Endothelial cell (in vitro differentiated cells): ENCODE measurements around the gene GSN. TPM values are rescaled to one million over a fixed set of nuclear protein-coding genes. Genes with fewer than 3 reads are reported as not detected.

Experiments used
- DNase-seq: peaks from one replicate; pipeline ENCODE4 v3.0.0; 2021; ENCODE audit warnings: low spot score
- H3K27ac Mint-ChIP-seq: one replicate; pipeline ENCODE4 v1.8.0; 2021; ENCODE audit warnings: mixed read lengths, inconsistent platforms; ENCODE audit not compliant: unreplicated experiment
- H3K27me3 Mint-ChIP-seq: one replicate; pipeline ENCODE4 v1.8.0; 2021; ENCODE audit warnings: mild to moderate bottlenecking, moderate library complexity, mixed read lengths, inconsistent platforms; ENCODE audit not compliant: unreplicated experiment
- H3K36me3 Mint-ChIP-seq: one replicate; pipeline ENCODE4 v1.8.0; 2021; ENCODE audit warnings: mild to moderate bottlenecking, low read depth, mixed read lengths, inconsistent platforms; ENCODE audit not compliant: unreplicated experiment
- H3K4me1 Mint-ChIP-seq: one replicate; pipeline ENCODE4 v1.8.0; 2021; ENCODE audit warnings: mild to moderate bottlenecking, mixed read lengths, inconsistent platforms; ENCODE audit not compliant: unreplicated experiment
- H3K4me3 Mint-ChIP-seq: one replicate; pipeline ENCODE4 v1.8.0; 2021; ENCODE audit warnings: mild to moderate bottlenecking, mixed read lengths, inconsistent platforms; ENCODE audit not compliant: unreplicated experiment
- H3K9me3 Mint-ChIP-seq: one replicate; pipeline ENCODE4 v1.8.0; 2021; ENCODE audit warnings: mixed read lengths, inconsistent platforms; ENCODE audit not compliant: unreplicated experiment
- total RNA-seq: library from RNA; stranded (reverse); fragmentation: NEBNext Ultra II Directional; extraction: Animal tissue kit (Norgen Biotek cat#: 25700); gene quantifications from one replicate; pipeline ENCODE4 v1.2.1, GENCODE V29; 2021; ENCODE audit not compliant: unreplicated experiment
- TF ChIP-seq, protein P1 (sequence below): fragments of 200-600 bp; sonication (generic); IDR thresholded peaks from one replicate; pipeline ENCODE4 v1.5.0; 2021; ENCODE audit warnings: antibody characterized with exemption; ENCODE audit not compliant: unreplicated experiment

Gene GSN
- total RNA-seq, 1 donor from 2014 or later, result 205 TPM

GRCh38 chr9:121299467-121300282 is 31.7 kb downstream of the GSN start:
- Mint-ChIP-seq H3K4me1 (peaks cover 24% of the 10 kb centered on the region), H3K36me3 (peaks cover 22% of the 10 kb centered on the region), H3K27me3 (peaks cover 11% of the 10 kb centered on the region), H3K27ac (peak overlapping the region; percentile 71), H3K9me3 (no peaks in the 10 kb centered on the region), H3K4me3 (peak overlapping the region; percentile 92)
- TF ChIP-seq, protein P1, sequence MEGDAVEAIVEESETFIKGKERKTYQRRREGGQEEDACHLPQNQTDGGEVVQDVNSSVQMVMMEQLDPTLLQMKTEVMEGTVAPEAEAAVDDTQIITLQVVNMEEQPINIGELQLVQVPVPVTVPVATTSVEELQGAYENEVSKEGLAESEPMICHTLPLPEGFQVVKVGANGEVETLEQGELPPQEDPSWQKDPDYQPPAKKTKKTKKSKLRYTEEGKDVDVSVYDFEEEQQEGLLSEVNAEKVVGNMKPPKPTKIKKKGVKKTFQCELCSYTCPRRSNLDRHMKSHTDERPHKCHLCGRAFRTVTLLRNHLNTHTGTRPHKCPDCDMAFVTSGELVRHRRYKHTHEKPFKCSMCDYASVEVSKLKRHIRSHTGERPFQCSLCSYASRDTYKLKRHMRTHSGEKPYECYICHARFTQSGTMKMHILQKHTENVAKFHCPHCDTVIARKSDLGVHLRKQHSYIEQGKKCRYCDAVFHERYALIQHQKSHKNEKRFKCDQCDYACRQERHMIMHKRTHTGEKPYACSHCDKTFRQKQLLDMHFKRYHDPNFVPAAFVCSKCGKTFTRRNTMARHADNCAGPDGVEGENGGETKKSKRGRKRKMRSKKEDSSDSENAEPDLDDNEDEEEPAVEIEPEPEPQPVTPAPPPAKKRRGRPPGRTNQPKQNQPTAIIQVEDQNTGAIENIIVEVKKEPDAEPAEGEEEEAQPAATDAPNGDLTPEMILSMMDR, result no peak
- peak; percentile 38 for DNase-seq

GRCh38 chr9:121300283-121301119 is 32.5 kb downstream of the GSN start:
- peaks cover 11% of the 10 kb centered on the region for H3K27me3 Mint-ChIP-seq
- no peaks in the 10 kb centered on the region for H3K9me3 Mint-ChIP-seq
- DNase-seq, result no peak
- TF ChIP-seq, protein P1, result no peak
- H3K27ac Mint-ChIP-seq, result peak overlapping the region; percentile 71
- peaks cover 18% of the 10 kb centered on the region for H3K4me1 Mint-ChIP-seq
- H3K4me3 Mint-ChIP-seq, result peak overlapping the region; percentile 92
- H3K36me3 Mint-ChIP-seq, result peaks cover 14% of the 10 kb centered on the region

- TF ChIP-seq, protein P1, result no peak
- no peak for DNase-seq
- Mint-ChIP-seq H3K27ac (no peak overlapping the region), H3K4me3 (no peak overlapping the region), H3K36me3 (peaks cover 14% of the 10 kb centered on the region), H3K9me3 (no peaks in the 10 kb centered on the region), H3K27me3 (peaks cover 11% of the 10 kb centered on the region), H3K4me1 (peaks cover 18% of the 10 kb centered on the region)
Observed at GRCh38 chr9:121301881-121302286, 33.9 kb downstream of the GSN start.

- TF ChIP-seq, protein P1, result no peak
- Mint-ChIP-seq H3K36me3 (peaks cover 14% of the 10 kb centered on the region), H3K9me3 (no peaks in the 10 kb centered on the region), H3K27ac (no peak overlapping the region), H3K27me3 (peaks cover 11% of the 10 kb centered on the region), H3K4me3 (no peak overlapping the region), H3K4me1 (peaks cover 18% of the 10 kb centered on the region)
- no peak for DNase-seq
Observed at GRCh38 chr9:121302341-121302740, 34.4 kb downstream of the GSN start.
